K562 (cell line): Measurements from ENCODE around the gene ZNF12. TPM values are rescaled to one million over a fixed set of nuclear protein-coding genes. Genes with fewer than 3 reads are reported as not detected.

Experiments
- ATAC-seq: fragments of 200-7000 bp; cut with Tn5 transposase; 3 replicates; pipeline ENCODE4 v1.9.1; 2020; ENCODE audit warnings: moderate library complexity
- BruUV-seq: library from RNA; stranded (reverse); fragments of 400-500 nt; replicated peaks from 2 replicates; lab custom pipeline; 2021; lab: Mats Ljungman, UMichigan
- CTCF ChIA-PET: fragments of 300-600 bp; formaldehyde crosslinking; extraction: SDS; loops from one replicate; lab custom pipeline; 2021; ENCODE audit warnings: low intra/inter-chr PET ratio; lab: Yijun Ruan, JAX
- POLR2A ChIA-PET: fragments of 300-600, 350-650 bp; sonication (Branson Sonifier 250); formaldehyde crosslinking; extraction: SDS; loops from one replicate; lab custom pipeline; 2021; ENCODE audit warnings: antibody characterized with exemption, inconsistent platforms; lab: Yijun Ruan, JAX
- DNase-seq, 4 experiments: peaks; one replicate each; pipeline versions ENCODE4 v3.0.0 to v3.0.0-alpha.2; 2011 to 2018; ENCODE audit warnings: low spot score in 3 of 4, mixed read lengths in 3 of 4; ENCODE audit errors: extremely low read depth in 1 of 4
- FAIRE-seq: peaks from 2 replicates; lab custom pipeline; 2011; peaks lifted over from hg19 to GRCh38; lab: Jason Lieb, UNC
- H2AFZ ChIP-seq: 2 replicates; pipeline ENCODE4 v1.6.0; 2011; ENCODE audit warnings: low read depth, low read length, control low read depth, inconsistent platforms
- H3K27ac ChIP-seq: fragments of 200-600 bp; 3 replicates; pipeline ENCODE4 v1.8.0; 2011; ENCODE audit warnings: low read depth, mild to moderate bottlenecking, control low read depth, inconsistent platforms, low read length, moderate library complexity, mixed read lengths; ENCODE audit errors: extremely low read depth
- H3K27me3 ChIP-seq, 2 experiments: fragments of 300-600 bp in 1 of 2; 2 replicates in 1 of 2; 3 replicates in 1 of 2; pipeline versions ENCODE4 v1.6.0 to v1.8.0; 2011; ENCODE audit warnings: inconsistent platforms in 2 of 2, low read length in 2 of 2, mild to moderate bottlenecking in 1 of 2, mixed read lengths in 1 of 2, moderate library complexity in 1 of 2; ENCODE audit not compliant: control insufficient read depth in 2 of 2, insufficient read depth in 2 of 2
- H3K36me3 ChIP-seq: fragments of 300-600 bp; 3 replicates; pipeline ENCODE4 v1.8.0; 2011; ENCODE audit warnings: mild to moderate bottlenecking, low read length, inconsistent platforms; ENCODE audit not compliant: control insufficient read depth, insufficient read depth
- H3K4me1 ChIP-seq, 2 experiments: fragments of 200-600 bp in 1 of 2; replicated peaks in 1 of 2; 2 replicates in 1 of 2; 3 replicates in 1 of 2; pipeline versions ENCODE4 v1.5.1 to v1.8.0; 2011; ENCODE audit warnings: inconsistent platforms in 2 of 2, low read length in 2 of 2, mild to moderate bottlenecking in 1 of 2, mixed read lengths in 1 of 2, moderate library complexity in 1 of 2; ENCODE audit not compliant: control insufficient read depth in 2 of 2, insufficient read depth in 2 of 2
- H3K4me2 ChIP-seq: 2 replicates; pipeline ENCODE4 v1.6.1; 2011; ENCODE audit warnings: low read length, control low read depth, inconsistent platforms, mixed read lengths; ENCODE audit not compliant: insufficient read depth
- H3K4me3 ChIP-seq: fragments of 200-600 bp; sonication (generic), shearing (Covaris generic); 2 replicates; pipeline ENCODE4 v1.5.1; 2016; ENCODE audit warnings: control low read depth, inconsistent platforms
- H3K79me2 ChIP-seq: fragments of 200-600 bp; 3 replicates; pipeline ENCODE4 v1.8.0; 2011; ENCODE audit warnings: low read length, inconsistent platforms; ENCODE audit not compliant: control insufficient read depth, insufficient read depth
- H3K9ac ChIP-seq, 2 experiments: 2 replicates each; pipeline versions ENCODE4 v1.6.0 to v1.6.1; 2011; ENCODE audit warnings: low read depth in 2 of 2, low read length in 2 of 2, control low read depth in 1 of 2, inconsistent platforms in 1 of 2, mild to moderate bottlenecking in 1 of 2, mixed read lengths in 1 of 2; ENCODE audit not compliant: insufficient read depth in 1 of 2
- H3K9me1 ChIP-seq: one replicate; pipeline ENCODE4 v1.6.0; 2011; ENCODE audit warnings: inconsistent platforms, mild to moderate bottlenecking, low read length, moderate library complexity; ENCODE audit not compliant: control insufficient read depth, insufficient read depth
- H3K9me3 ChIP-seq: replicated peaks from 2 replicates; pipeline ENCODE4 v1.5.1; 2011; ENCODE audit warnings: low read depth, low read length, inconsistent platforms; ENCODE audit not compliant: control insufficient read depth, insufficient read depth
- H4K20me1 ChIP-seq: replicated peaks from 2 replicates; pipeline ENCODE4 v1.6.1; 2011; ENCODE audit warnings: low read length, inconsistent platforms, mixed read lengths; ENCODE audit not compliant: control insufficient read depth, insufficient read depth
- ARID1B ChIP-seq: fragments of 450-650 bp; IDR thresholded peaks from 2 replicates; pipeline ENCODE4 v1.6.1; 2016; ENCODE audit warnings: antibody characterized with exemption, mild to moderate bottlenecking, inconsistent platforms
- BRCA1 ChIP-seq, 2 experiments: fragments of 450-650 bp in 1 of 2; sonication (generic) in 1 of 2; formaldehyde crosslinking in 1 of 2; IDR thresholded peaks; 2 replicates each; pipeline versions ENCODE4 v1.5.0 to v1.6.1; 2017 to 2020; ENCODE audit warnings: mild to moderate bottlenecking in 1 of 2, missing genetic modification reagents in 1 of 2
- CEBPB ChIP-seq: fragments of 450-650 bp; IDR thresholded peaks from 2 replicates; pipeline ENCODE4 v1.6.1; 2016; ENCODE audit warnings: missing genetic modification characterization, missing compliant biosample characterization
- ESRRB ChIP-seq: fragments of 250-450 bp; sonication (Bioruptor Pico); IDR thresholded peaks from 2 replicates; pipeline ENCODE4 v1.5.0; 2020; ENCODE audit warnings: mild to moderate bottlenecking, moderate library complexity, borderline replicate concordance
- ETV5 ChIP-seq: sonication (generic); formaldehyde crosslinking; IDR thresholded peaks from 2 replicates; pipeline ENCODE4 v1.4.0; 2020; ENCODE audit warnings: low read depth, mild to moderate bottlenecking, missing genetic modification reagents
- KAT2B ChIP-seq: IDR thresholded peaks from one replicate; pipeline ENCODE4 v1.6.1; 2012; ENCODE audit warnings: low read depth, mild to moderate bottlenecking, control low read depth, inconsistent platforms, low read length, moderate library complexity
- PREB ChIP-seq: sonication (generic); formaldehyde crosslinking; IDR thresholded peaks from 2 replicates; pipeline ENCODE4 v1.8.1; 2023; ENCODE audit warnings: mild to moderate bottlenecking, missing genetic modification reagents
- RERE ChIP-seq: sonication (generic); formaldehyde crosslinking; IDR thresholded peaks from 2 replicates; pipeline ENCODE4 v1.8.0; 2023; ENCODE audit warnings: missing genetic modification reagents, mild to moderate bottlenecking, borderline replicate concordance
- SIN3B ChIP-seq: fragments of 450-650 bp; IDR thresholded peaks from 2 replicates; pipeline ENCODE4 v1.6.1; 2017; ENCODE audit warnings: low read depth, mild to moderate bottlenecking, moderate library complexity
- SP1 ChIP-seq: sonication (generic); formaldehyde crosslinking; IDR thresholded peaks from 2 replicates; pipeline ENCODE4 v1.8.1; 2022; ENCODE audit warnings: mild to moderate bottlenecking, missing genetic modification reagents
- TAL1 ChIP-seq: fragments of 450-650 bp; IDR thresholded peaks from 2 replicates; pipeline ENCODE4 v1.6.1; 2016; ENCODE audit warnings: mild to moderate bottlenecking
- TCF7 ChIP-seq: sonication (generic); IDR thresholded peaks from 2 replicates; pipeline ENCODE4 v1.6.1; 2016; ENCODE audit warnings: antibody characterized with exemption, borderline replicate concordance
- ZBTB49 ChIP-seq: sonication (generic); formaldehyde crosslinking; IDR thresholded peaks from 2 replicates; pipeline ENCODE4 v1.8.0; 2022; ENCODE audit warnings: missing genetic modification reagents, mild to moderate bottlenecking, borderline replicate concordance
- WGBS: fragments of 100-300 bp; shearing (Covaris generic); methylation state at CpG from one replicate; pipeline ENCODE4 v1.1.6; 2016; ENCODE audit warnings: low coverage, mixed read lengths; ENCODE audit not compliant: insufficient coverage; ENCODE audit errors: missing lambda C conversion rate; 5-methylcytosine and 5-hydroxymethylcytosine counted together
- in situ Hi-C: fragments of 300-500 bp; cut with MboI; formaldehyde crosslinking; loops from 4 replicates; pipeline ENCODE4 v1.15.0; 2018; ENCODE audit warnings: inconsistent platforms, mixed read lengths
- intact Hi-C: fragments of 100-400 bp; cut with micrococcal nuclease; formaldehyde crosslinking; loops from 2 replicates; pipeline ENCODE4 v1.14.2; 2022
- polyA plus RNA-seq, 8 experiments: library from polyadenylated mRNA; depleted of rRNA in 4 of 8; stranded (reverse) in 5 of 8; unstranded in 3 of 8; fragments of >200 nt; fragmentation: Nextera tagmentation in 2 of 8; fragmentation: Illumina TruSeq in 1 of 8; extraction: Ambion mirVana in 2 of 8; extraction: Trizol in 1 of 8; gene quantifications; 2 replicates each; pipeline versions ENCODE4 v1.2.1 to v1.2.3, GENCODE V29; 2011 to 2014; ENCODE audit warnings: inconsistent platforms in 1 of 8, missing spikeins in 1 of 8
- total RNA-seq, 7 experiments: library from RNA; depleted of rRNA in 6 of 7; stranded (reverse); fragments of >200 nt in 6 of 7; fragmentation: Illumina TruSeq in 2 of 7; extraction: Trizol in 2 of 7; gene quantifications; 2 replicates each; pipeline versions ENCODE4 v1.2.1 to v1.2.3, GENCODE V29; 2011 to 2021; ENCODE audit warnings: low replicate concordance in 1 of 7

ZNF12 gene
- total and polyA plus RNA-seq, 9 of the 15 experiments (the other 6 are each of a cell fraction or from before 2014, with no cell fraction given): 5.8 to 32.3 (median 18.9) TPM

- intact Hi-C loops (no loop called here), in situ Hi-C loops (no loop called here)
- peaks cover 2% of the 10 kb centered on the region for H3K9me1 ChIP-seq
- H2AFZ ChIP-seq: 0 out of 2 replicates have a peak overlapping the region, but pooled peaks have one; percentile 18
- BruUV-seq: no TSS peak
- CTCF ChIA-PET: interaction anchor here (0.7 kb wide), 1 partner anchor 142 kb away, joined by 6 read pairs; no protein-coding TSS in a partner anchor
- H4K20me1 ChIP-seq: no peaks in the 10 kb centered on the region
- POLR2A ChIA-PET: interaction anchor here (0.8 kb wide), 1 partner anchor 97 kb away, joined by 3 read pairs; no protein-coding TSS in a partner anchor
- H3K4me1 ChIP-seq: peaks cover 19 to 64% of the 10 kb centered on the region in 2 experiments; a peak in 4 of 5 replicates
- peaks cover 64% of the 10 kb centered on the region for H3K36me3 ChIP-seq
- H3K9ac ChIP-seq: peak overlapping the region in 1 of 2 experiments; percentile 45; a peak in 1 of 4 replicates
- H3K9me3 ChIP-seq: peaks cover 6% of the 10 kb centered on the region; the same call in 1 of the 2 replicates
- peak; percentile 89 for ATAC-seq
- no peak overlapping the region for H3K4me3 ChIP-seq
- peak overlapping the region; percentile 83 for H3K27ac ChIP-seq
- 39% methylated on average over 11 of the region's 11 CpGs for WGBS
- DNase-seq: peak; percentile 66 to 91 (median 76)
- FAIRE-seq: peak; percentile 99
- H3K4me2 ChIP-seq: peak overlapping the region; percentile 91
- H3K27me3 ChIP-seq: no peaks in the 10 kb centered on the region
- peaks cover 59% of the 10 kb centered on the region for H3K79me2 ChIP-seq
- no peak for TF ChIP-seq TCF7
- TF ChIP-seq SIN3B: no peak
- no peak for TF ChIP-seq CEBPB (tag)
- TF ChIP-seq ZBTB49 (CRISPR knock-in tag): no peak
- no peak for TF ChIP-seq RERE (CRISPR knock-in tag)
- TF ChIP-seq PREB (CRISPR knock-in tag): no peak
- TF ChIP-seq KAT2B: no peak
- TF ChIP-seq ETV5 (CRISPR knock-in tag): 0 out of 2 replicates have a peak, but pooled peaks have one; percentile 38
- TF ChIP-seq ARID1B: peak; percentile 65
- no peak for TF ChIP-seq SP1 (CRISPR knock-in tag)
- TF ChIP-seq BRCA1 (IDR thresholded peaks at IDR 0.05): no peak
- no peak for TF ChIP-seq BRCA1 (CRISPR knock-in tag; IDR thresholded peaks at IDR 0.05)
- TF ChIP-seq TAL1: peak; percentile 27; the same call in 1 of the 2 replicates
- TF ChIP-seq ESRRB (CRISPR knock-in tag): no peak
These were observed 66.5 kb downstream of the ZNF12 start for GRCh38 chr7:6640246-6640721.
